ENCODE data around the gene SAP25.

DNA sequence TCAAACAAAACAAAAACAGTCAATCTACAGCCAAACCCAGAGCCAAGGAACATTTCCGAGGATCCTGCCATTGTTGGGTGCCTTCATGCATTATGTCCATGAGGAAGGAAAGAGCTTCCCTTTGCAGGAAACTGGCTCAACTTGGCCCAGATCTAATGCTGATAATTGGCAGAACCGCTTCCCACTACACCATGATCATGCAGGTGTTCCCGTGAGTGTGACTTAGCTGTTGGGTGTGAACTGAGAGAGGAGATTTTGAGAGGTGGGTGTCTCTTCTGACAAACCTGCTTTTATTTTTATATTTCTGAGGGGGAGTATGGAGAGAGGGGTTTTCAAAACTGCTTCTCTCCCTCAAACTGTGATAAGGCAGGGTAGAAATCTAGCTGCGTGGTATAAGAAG is 14.6 kb downstream of the SAP25 start:
- TF ChIP-seq POLR2A (IDR thresholded peaks at IDR 0.05; ENCODE audit: low read length) (no peak), GATA1 (IDR thresholded peaks at IDR 0.05; ENCODE audit: low read depth, low read length) (no peak)

Data from erythroblast (primary cell).